ENCODE results near the gene HS2ST1. TPM values are rescaled to one million over a fixed set of nuclear protein-coding genes. Genes with fewer than 3 reads are reported as not detected.

HS2ST1 gene
- total RNA-seq, 1 donor from 2014 or later, result 11.5 TPM

GRCh38 chr1:86942042-86942441, 27.6 kb downstream of the HS2ST1 start:
- no peaks in the 10 kb centered on the region for H3K36me3 ChIP-seq
- no peak overlapping the region for H3K27ac ChIP-seq
- TF ChIP-seq CTCF (IDR thresholded peaks at IDR 0.05), result no peak
- TF ChIP-seq POLR2A (IDR thresholded peaks at IDR 0.05), result no peak
- no peak for TF ChIP-seq POLR2AphosphoS5 (IDR thresholded peaks at IDR 0.05; ENCODE audit: insufficient read depth in 1 of 2, low read depth in 1 of 2)
- H3K4me3 ChIP-seq, result no peak overlapping the region
- H3K4me1 ChIP-seq, result peaks cover 7% of the 10 kb centered on the region
- no peaks in the 10 kb centered on the region for H3K9me3 ChIP-seq
- no peaks in the 10 kb centered on the region for H3K27me3 ChIP-seq
- intact Hi-C loops (cut with DNase I), result no loop called here
- no peak for DNase-seq (ENCODE audit: extremely low spot score in 2 of 2)

- H3K4me3 ChIP-seq, result no peak overlapping the region
- H3K27ac ChIP-seq, result no peak overlapping the region
- intact Hi-C loops (cut with DNase I), result no loop called here
- no peak for DNase-seq (ENCODE audit: extremely low spot score in 2 of 2)
- TF ChIP-seq POLR2AphosphoS5 (IDR thresholded peaks at IDR 0.05; ENCODE audit: insufficient read depth in 1 of 2, low read depth in 1 of 2) (no peak), CTCF (IDR thresholded peaks at IDR 0.05) (no peak), POLR2A (IDR thresholded peaks at IDR 0.05) (no peak)
- peaks cover 7% of the 10 kb centered on the region for H3K4me1 ChIP-seq
- no peaks in the 10 kb centered on the region for H3K27me3 ChIP-seq
- no peaks in the 10 kb centered on the region for H3K36me3 ChIP-seq
- no peaks in the 10 kb centered on the region for H3K9me3 ChIP-seq
Observed at GRCh38 chr1:86942743-86943142, 28.3 kb downstream of the HS2ST1 start.

- intact Hi-C loops (cut with DNase I), result no loop called here
- H3K27ac ChIP-seq, result no peak overlapping the region
- no peak overlapping the region for H3K4me3 ChIP-seq
- no peak for DNase-seq (ENCODE audit: extremely low spot score in 2 of 2)
- no peaks in the 10 kb centered on the region for H3K27me3 ChIP-seq
- TF ChIP-seq POLR2A (IDR thresholded peaks at IDR 0.05), result no peak
- TF ChIP-seq CTCF (IDR thresholded peaks at IDR 0.05), result no peak
- no peak for TF ChIP-seq POLR2AphosphoS5 (IDR thresholded peaks at IDR 0.05; ENCODE audit: insufficient read depth in 1 of 2, low read depth in 1 of 2)
- H3K9me3 ChIP-seq, result no peaks in the 10 kb centered on the region
- H3K4me1 ChIP-seq, result no peaks in the 10 kb centered on the region
- no peaks in the 10 kb centered on the region for H3K36me3 ChIP-seq
Observed at GRCh38 chr1:86948212-86948611, 33.8 kb downstream of the HS2ST1 start.

- no peak for TF ChIP-seq CTCF (IDR thresholded peaks at IDR 0.05)
- no peak for TF ChIP-seq POLR2A (IDR thresholded peaks at IDR 0.05)
- TF ChIP-seq POLR2AphosphoS5 (IDR thresholded peaks at IDR 0.05; ENCODE audit: insufficient read depth in 1 of 2, low read depth in 1 of 2), result no peak
- Histone ChIP-seq H3K27me3 (no peaks in the 10 kb centered on the region), H3K4me3 (no peak overlapping the region), H3K27ac (no peak overlapping the region), H3K4me1 (no peaks in the 10 kb centered on the region), H3K9me3 (no peaks in the 10 kb centered on the region), H3K36me3 (no peaks in the 10 kb centered on the region)
- intact Hi-C loops (cut with DNase I), result no loop called here
- no peak for DNase-seq (ENCODE audit: extremely low spot score in 2 of 2)
Observed at GRCh38 chr1:86950712-86951419, 36.4 kb downstream of the HS2ST1 start.

GRCh38 chr1:86951430-86951829, 37.0 kb downstream of the HS2ST1 start:
- DNase-seq (ENCODE audit: extremely low spot score in 2 of 2), result no peak
- no peaks in the 10 kb centered on the region for H3K9me3 ChIP-seq
- no peaks in the 10 kb centered on the region for H3K27me3 ChIP-seq
- TF ChIP-seq POLR2AphosphoS5 (IDR thresholded peaks at IDR 0.05; ENCODE audit: insufficient read depth in 1 of 2, low read depth in 1 of 2) (no peak), POLR2A (IDR thresholded peaks at IDR 0.05) (no peak), CTCF (IDR thresholded peaks at IDR 0.05) (no peak)
- no peak overlapping the region for H3K27ac ChIP-seq
- no peaks in the 10 kb centered on the region for H3K36me3 ChIP-seq
- no peaks in the 10 kb centered on the region for H3K4me1 ChIP-seq
- H3K4me3 ChIP-seq, result no peak overlapping the region
- intact Hi-C loops (cut with DNase I), result no loop called here

All from vagina (tissue), 2 donors.